Cardiac muscle cell (in vitro differentiated cells and primary cell): ENCODE data around the gene GLRB. TPM values are rescaled to one million over a fixed set of nuclear protein-coding genes. Genes with fewer than 3 reads are reported as not detected.

Source experiments
- DNase-seq, 2 donors: peaks; one replicate each; pipeline versions ENCODE4 v3.0.0 to v3.0.0-alpha.2; 2010 to 2017; ENCODE audit warnings: low read depth in 1 of 2, low spot score in 1 of 2
- H3K27ac ChIP-seq: fragments of 200-600 bp; sonication (generic); 2 replicates; pipeline ENCODE4 v1.5.1; 2016
- H3K27me3 ChIP-seq: fragments of 200-600 bp; sonication (generic); 2 replicates; pipeline ENCODE4 v1.6.0; 2016; ENCODE audit warnings: control low read depth
- H3K36me3 ChIP-seq: fragments of 200-600 bp; sonication (generic); 2 replicates; pipeline ENCODE4 v1.5.1; 2016; ENCODE audit warnings: control low read depth
- H3K4me1 ChIP-seq: fragments of 200-600 bp; sonication (generic); 2 replicates; pipeline ENCODE4 v1.8.1; 2017; ENCODE audit warnings: low read depth, mild to moderate bottlenecking, mixed run types
- H3K4me3 ChIP-seq: fragments of 200-600 bp; sonication (generic); 2 replicates; pipeline ENCODE4 v1.5.1; 2016; ENCODE audit warnings: mild to moderate bottlenecking
- H3K9me3 ChIP-seq: fragments of 200-600 bp; sonication (generic); 2 replicates; pipeline ENCODE4 v1.5.1; 2017; ENCODE audit warnings: low read depth, mild to moderate bottlenecking, control low read depth
- polyA plus RNA-seq: library from polyadenylated mRNA; unstranded; fragments of >200 nt; fragmentation: Nextera tagmentation; extraction: Ambion mirVana; gene quantifications from 2 replicates; pipeline ENCODE4 v1.2.1, GENCODE V29; 2016
- total RNA-seq: library from RNA; depleted of rRNA; stranded (reverse); fragments of >200 nt; gene quantifications from 2 replicates; pipeline ENCODE4 v1.2.3, GENCODE V29; 2016
- TF ChIP-seq, protein P1 (sequence below): IDR thresholded peaks from 2 replicates; pipeline ENCODE4 v1.5.1; 2012; ENCODE audit warnings: low read depth, mild to moderate bottlenecking, low read length

GLRB gene
- total and polyA plus RNA-seq, 2 experiments from 2014 or later = 2.5 to 2.6 TPM

DNA sequence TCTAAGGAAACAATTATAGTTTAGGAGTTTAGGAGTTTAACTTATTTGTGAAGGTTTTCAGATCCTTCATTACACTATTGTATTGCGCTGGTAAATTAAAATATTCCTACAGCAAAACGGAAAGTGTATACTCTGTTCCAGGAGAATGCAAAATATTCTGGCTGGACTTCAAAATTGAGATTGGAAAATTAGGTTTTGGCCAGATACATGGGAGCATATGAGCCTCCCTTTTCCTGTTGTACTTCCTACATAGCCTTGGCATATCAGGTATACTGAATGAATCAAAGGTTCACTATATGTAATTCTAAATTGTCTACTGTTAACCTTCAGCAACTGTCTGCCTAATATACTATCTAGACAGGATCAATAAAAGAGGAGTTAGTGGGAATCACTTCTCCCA lies 119.4 kb downstream of the GLRB start:
- no peaks in the 10 kb centered on the region for H3K27me3 ChIP-seq
- DNase-seq = no peak
- no peak overlapping the region for H3K27ac ChIP-seq
- H3K9me3 ChIP-seq = no peaks in the 10 kb centered on the region
- H3K36me3 ChIP-seq = no peaks in the 10 kb centered on the region
- TF ChIP-seq, protein P1, sequence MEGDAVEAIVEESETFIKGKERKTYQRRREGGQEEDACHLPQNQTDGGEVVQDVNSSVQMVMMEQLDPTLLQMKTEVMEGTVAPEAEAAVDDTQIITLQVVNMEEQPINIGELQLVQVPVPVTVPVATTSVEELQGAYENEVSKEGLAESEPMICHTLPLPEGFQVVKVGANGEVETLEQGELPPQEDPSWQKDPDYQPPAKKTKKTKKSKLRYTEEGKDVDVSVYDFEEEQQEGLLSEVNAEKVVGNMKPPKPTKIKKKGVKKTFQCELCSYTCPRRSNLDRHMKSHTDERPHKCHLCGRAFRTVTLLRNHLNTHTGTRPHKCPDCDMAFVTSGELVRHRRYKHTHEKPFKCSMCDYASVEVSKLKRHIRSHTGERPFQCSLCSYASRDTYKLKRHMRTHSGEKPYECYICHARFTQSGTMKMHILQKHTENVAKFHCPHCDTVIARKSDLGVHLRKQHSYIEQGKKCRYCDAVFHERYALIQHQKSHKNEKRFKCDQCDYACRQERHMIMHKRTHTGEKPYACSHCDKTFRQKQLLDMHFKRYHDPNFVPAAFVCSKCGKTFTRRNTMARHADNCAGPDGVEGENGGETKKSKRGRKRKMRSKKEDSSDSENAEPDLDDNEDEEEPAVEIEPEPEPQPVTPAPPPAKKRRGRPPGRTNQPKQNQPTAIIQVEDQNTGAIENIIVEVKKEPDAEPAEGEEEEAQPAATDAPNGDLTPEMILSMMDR = no peak
- no peak overlapping the region for H3K4me3 ChIP-seq
- no peaks in the 10 kb centered on the region for H3K4me1 ChIP-seq

DNA sequence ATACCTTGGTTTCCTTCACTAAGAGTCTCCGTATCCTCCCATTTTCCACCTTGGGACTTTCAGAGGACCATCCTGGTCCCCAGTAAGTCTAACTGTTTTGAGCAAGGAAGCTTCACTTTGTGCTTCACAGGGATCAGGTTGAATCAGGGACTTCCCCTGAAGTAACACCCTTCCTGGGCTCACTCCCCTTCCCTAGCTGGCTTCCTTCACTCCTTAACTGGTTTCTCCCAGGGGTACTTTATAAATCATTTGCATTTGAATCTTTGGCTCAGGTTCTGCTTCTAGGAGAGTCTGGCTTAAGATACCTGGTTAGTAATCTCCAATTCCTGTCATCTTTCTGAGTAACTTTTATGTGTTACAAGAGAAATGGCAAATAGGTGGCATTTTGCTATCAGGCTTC lies 120.1 kb downstream of the GLRB start:
- Histone ChIP-seq H3K4me1 (no peaks in the 10 kb centered on the region), H3K36me3 (no peaks in the 10 kb centered on the region), H3K9me3 (no peaks in the 10 kb centered on the region), H3K4me3 (no peak overlapping the region), H3K27me3 (no peaks in the 10 kb centered on the region), H3K27ac (no peak overlapping the region)
- DNase-seq = no peak
- TF ChIP-seq, protein P1 = no peak

DNA sequence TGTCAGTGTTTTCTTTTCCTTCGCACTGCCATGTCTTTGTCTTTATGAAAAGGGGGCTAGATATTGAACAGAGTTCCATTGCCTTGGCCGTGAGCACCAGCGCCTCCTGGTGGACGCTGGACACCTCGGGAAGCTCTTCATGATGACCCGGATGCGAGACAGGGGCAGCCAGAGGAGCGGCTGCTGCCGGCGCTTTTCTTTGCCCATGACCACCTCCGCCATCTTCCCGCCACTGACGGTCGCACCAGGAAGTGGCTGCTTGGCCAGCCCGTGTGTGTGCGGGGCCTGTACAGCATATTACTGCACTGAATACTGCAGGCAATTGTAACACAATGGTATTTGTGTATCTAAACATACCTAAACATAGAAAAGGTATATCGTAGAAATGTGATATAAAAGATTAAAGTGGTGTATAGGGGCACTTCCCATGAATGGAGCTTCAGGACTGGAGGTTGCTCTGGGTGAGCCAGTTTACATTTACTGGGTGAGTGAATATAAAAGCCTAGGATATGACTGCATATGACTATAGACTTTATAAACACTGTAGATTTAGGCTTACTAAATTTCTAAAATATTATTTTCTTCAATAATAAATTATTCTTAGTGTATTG lies 128.8 kb downstream of the GLRB start:
- Histone ChIP-seq H3K9me3 (no peaks in the 10 kb centered on the region), H3K36me3 (no peaks in the 10 kb centered on the region), H3K4me3 (no peak overlapping the region), H3K4me1 (no peaks in the 10 kb centered on the region), H3K27me3 (no peaks in the 10 kb centered on the region), H3K27ac (no peak overlapping the region)
- TF ChIP-seq, protein P1 = peak; percentile 49
- DNase-seq = peak; percentile 24 to 30

DNA sequence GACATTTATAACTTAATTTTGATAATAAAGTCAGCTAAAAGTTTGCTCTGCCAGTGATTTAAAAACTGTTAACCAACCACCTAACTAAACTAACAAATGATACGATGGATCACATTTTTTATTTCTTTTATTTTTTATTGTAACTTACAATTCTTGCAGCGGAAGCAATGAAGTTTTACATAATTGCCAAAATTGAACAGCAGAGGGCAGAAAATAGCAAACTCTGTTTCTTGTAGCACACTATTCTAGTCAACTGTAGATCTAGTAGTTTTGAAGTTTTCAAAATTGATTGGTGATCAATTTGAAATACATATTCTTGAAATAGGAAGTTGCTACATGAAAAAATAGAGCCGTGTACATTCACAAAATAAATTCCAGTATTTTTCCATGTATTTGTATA lies 141.8 kb downstream of the GLRB start:
- TF ChIP-seq, protein P1 = peak; percentile 63

DNA sequence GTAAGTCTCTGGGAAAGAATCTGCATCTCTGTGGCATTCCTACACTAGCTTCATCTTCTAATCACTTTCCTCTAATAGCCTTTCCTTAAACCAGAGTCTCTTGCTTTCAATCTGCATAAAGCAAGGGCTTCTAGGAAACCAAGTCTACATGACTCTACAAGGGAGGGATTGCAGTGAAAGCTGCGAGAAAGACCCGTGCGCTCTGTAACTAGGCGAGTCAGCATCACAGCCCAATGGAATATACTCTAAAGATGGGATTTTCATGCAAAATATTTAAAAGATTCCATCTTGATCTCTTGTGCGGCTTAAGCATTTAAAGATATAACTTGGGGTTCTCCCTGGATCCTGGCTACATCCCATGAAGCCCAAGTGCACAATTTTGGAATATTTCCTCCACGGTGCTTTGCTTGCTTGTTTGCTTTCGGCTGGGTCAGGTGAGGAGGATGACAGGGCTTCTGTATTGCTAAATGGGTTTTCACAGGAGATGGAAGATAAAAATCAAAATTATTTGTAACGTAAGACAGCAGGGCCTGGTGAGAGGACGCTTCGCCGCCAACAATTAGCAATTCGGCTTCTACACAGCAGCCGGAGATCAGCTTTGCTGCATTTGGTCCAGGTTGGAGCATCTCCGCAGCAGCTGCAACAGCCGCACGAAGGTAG lies 143.9 kb downstream of the GLRB start:
- Histone ChIP-seq H3K27me3 (peaks cover 67% of the 10 kb centered on the region), H3K4me3 (no peak overlapping the region), H3K27ac (no peak overlapping the region), H3K36me3 (no peaks in the 10 kb centered on the region), H3K9me3 (no peaks in the 10 kb centered on the region), H3K4me1 (no peaks in the 10 kb centered on the region)
- TF ChIP-seq, protein P1 = no peak
- DNase-seq = no peak

More for the DNA sequence above, 141.8 kb downstream of the GLRB start:
- no peaks in the 10 kb centered on the region for H3K9me3 ChIP-seq
- peak; percentile 36 to 46 for DNase-seq
- H3K4me1 ChIP-seq = no peaks in the 10 kb centered on the region
- H3K27me3 ChIP-seq = peaks cover 48% of the 10 kb centered on the region
- no peaks in the 10 kb centered on the region for H3K36me3 ChIP-seq
- H3K4me3 ChIP-seq = no peak overlapping the region
- no peak overlapping the region for H3K27ac ChIP-seq
